Activated CD8-positive, alpha-beta memory T cell treated with anti-CD3 and anti-CD28 coated beads, Interleukin-2, amount 50 U/mL, for 1 hour (primary cell): ENCODE results near the gene CDCA3.
"Not testable (repeated sequence)": the region's sequence is repeated elsewhere in the genome, so short reads cannot be mapped to it uniquely, and the experiment has no call there.

ENCODE experiments used
- DNase-seq: peaks from one replicate; pipeline ENCODE4 v3.0.0-alpha.2; 2020; ENCODE audit errors: extremely low read depth

Gene CDCA3

DNA sequence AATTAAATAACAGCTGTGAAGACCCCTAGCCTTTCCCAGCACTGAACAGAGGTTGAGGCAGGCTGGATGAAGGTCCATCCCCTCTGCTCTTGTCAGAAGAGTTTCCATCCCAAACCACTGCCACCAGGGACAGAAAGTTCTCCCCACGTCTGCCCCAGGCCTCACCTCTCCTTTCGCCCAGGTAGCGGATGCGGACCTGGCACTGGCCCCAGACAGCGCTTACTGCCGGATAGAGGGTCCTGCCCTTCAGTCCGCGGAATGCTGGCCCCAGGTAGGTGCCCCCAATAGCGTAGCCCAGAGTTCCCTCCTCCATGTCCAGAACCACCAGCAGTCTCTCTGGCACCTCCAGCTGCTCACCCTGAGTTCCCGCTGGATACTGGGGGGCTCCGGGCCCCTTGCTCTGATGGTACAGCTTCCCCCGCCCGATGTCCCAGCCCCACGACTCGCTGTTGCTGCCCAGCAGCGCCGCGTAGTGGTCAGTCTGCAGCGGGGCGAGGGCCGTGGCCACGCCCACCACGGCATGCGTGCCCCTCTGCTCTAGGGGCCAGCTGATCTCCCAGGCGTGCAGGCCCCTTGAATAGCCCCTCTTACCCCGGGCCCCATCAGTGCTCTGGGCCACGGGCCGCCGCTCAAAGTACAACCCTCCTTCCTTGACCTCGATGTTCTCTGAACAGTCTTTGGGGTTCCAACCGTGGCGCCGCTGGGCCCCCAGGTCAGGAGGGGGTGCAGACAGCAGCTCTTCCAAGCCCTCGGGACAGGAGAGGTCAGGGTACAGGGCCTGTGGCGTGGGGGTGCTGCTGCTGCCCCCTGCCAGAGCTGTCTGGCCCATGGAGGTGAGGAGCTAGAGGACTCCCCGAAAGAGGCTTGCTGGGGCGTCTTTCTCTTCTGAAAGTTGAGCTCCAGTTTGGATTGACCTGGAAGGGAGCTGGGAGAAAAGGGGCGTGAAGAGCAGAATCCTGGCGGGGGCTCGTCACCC, 21.3 kb upstream of the CDCA3 start:
- peak; percentile 43 for DNase-seq

GRCh38 chr12:6871052-6871957, 20.2 kb upstream of the CDCA3 start:
- no peak for DNase-seq

DNA sequence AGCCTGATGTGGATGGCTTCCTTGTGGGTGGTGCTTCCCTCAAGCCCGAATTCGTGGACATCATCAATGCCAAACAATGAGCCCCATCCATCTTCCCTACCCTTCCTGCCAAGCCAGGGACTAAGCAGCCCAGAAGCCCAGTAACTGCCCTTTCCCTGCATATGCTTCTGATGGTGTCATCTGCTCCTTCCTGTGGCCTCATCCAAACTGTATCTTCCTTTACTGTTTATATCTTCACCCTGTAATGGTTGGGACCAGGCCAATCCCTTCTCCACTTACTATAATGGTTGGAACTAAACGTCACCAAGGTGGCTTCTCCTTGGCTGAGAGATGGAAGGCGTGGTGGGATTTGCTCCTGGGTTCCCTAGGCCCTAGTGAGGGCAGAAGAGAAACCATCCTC, 19.2 kb upstream of the CDCA3 start:
- not testable (repeated sequence) for DNase-seq

DNA sequence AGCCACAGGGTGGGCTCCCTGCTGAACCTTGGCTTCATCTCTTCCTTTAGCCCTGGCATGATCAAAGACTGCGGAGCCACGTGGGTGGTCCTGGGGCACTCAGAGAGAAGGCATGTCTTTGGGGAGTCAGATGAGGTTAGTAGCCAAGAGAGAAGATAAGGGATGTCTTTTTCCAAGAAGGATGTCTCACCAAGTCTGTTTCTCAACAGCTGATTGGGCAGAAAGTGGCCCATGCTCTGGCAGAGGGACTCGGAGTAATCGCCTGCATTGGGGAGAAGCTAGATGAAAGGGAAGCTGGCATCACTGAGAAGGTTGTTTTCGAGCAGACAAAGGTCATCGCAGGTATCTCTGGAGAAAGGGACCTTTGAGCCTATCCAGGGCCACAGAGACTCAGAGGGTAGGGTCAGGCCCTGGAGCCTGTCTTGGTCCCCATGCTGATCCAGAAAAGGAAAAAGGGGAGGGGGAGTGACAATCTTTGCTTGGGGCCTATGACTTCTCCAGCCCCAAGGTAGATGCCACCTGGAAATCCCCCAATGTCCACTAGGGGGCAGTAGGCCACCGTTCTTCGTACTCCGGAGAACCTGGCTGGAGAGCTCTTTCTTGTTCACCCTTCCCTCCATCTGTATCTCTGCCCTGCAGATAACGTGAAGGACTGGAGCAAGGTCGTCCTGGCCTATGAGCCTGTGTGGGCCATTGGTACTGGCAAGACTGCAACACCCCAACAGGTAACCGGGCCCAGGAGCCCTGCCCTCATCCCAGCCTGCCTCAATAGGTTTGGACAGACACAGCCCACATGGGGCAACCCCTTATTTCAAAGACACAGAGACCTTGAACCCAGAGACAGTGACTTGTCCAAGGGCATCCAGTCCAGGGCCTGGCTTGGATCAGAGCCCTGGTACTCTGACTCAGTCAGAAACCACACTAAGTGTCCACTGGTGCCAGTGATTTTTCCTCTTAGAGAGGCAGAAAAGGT, 18.2 kb upstream of the CDCA3 start:
- peak; percentile 56 for DNase-seq

DNA sequence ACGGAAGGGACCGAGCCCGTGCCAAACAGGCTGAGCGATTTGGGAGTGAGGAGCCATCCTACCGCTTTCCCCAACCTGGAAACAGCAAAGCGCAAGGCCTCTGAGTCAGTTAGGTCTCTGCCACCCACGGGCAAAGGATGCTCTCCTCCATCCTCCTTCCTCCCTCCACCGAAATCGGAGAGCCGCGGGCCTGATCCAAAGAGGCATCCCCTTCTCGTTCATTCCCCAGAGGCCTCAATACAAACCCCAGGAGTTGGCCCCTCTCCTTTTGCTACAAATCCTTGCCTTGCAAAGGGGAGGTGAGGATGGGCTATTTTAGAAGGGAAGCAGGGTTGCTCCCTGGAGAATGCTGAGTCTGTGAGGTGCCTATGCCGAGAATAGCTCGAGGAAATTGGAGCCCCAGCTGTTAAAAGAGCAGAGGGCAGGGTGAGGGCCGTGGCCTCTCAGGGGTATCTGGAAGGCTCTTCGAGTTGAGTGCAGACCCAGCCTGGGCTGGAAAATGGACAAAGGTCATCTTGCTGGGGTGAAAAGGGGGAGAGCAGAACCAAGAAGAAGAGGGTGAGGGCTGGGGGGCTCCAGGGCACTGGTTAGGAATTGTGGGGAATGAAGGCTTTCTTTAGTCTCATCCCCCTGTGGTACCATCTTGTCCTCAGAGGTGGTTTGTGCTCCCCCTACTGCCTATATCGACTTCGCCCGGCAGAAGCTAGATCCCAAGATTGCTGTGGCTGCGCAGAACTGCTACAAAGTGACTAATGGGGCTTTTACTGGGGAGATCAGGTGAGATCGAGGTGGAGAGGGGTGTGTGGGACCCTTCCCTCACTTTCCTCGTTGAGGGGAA, 17.3 kb upstream of the CDCA3 start:
- DNase-seq = no peak

DNA sequence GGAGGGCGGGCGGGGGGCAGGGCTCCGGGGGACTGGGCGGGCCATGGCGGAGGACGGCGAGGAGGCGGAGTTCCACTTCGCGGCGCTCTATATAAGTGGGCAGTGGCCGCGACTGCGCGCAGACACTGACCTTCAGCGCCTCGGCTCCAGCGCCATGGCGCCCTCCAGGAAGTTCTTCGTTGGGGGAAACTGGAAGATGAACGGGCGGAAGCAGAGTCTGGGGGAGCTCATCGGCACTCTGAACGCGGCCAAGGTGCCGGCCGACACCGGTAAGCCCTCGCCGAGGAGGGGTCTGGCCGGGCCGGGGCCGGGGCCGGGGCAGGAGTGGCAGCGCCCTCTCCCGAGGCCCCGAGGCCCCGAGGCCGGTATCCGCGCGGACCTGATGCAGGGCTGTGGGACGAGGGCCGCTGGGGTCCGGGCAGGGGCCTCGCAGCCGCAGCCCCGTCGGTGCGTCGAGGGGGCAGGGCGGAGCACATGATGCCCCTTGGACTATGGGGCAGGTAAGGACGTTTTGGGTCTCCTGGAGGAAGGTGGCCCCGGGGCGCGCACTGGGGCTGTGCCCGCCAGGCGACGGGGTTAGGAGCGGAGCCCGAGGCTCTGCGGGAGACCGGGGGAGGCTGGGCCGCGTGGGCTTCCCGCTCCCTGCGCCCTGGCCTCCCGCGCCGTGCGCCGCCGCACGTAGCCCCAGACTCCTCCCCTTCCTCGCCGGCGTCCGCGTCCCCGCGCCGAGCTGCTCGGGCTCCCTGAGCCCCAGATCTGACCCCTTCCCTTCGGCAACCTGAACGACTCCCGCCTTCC, 16.5 kb upstream of the CDCA3 start, which contains the start of gene TPI1:
Gene TPI1 (plus strand): TSS at position 119 of the 798 bp plus-strand sequence. CDS start 36 bp downstream, at position 155.
- peak; percentile 51 for DNase-seq

- no peak for DNase-seq
Observed at GRCh38 chr12:6866920-6867412, 15.9 kb upstream of the CDCA3 start.

DNA sequence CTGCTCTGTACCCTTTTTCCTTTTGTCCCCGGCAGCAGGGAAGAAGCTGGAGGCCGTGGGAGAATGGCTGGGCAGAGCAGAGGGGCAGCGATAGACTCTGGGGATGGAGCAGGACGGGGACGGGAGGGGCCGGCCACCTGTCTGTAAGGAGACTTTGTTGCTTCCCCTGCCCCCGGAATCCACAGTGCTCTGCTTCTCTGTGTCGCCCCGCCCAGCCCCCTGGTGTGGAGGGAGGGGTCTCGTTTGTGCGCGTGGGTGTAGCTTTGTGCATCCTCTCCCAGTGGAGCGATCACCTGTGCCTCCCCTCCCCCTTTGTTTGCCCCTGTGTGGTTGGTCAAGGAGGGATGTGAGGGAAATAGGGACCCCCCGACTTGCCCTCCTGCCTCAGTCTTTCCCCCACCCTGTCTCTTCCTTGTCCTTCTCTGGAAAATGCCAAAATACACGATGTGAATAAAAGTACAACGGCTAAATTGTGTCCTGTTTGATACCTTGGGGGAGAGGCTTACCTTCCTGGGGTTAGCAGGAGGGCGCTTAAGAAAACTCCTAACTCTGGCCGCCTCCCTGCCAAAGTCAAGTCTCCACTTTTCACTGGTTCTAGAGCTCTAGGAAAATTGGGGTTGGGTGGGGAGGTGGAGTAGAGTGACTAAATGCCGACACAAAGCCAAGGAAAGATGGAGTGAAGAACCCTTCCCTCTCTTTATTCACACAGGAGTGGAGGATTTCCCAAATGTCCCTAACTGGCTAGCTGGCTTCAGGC, 15.3 kb upstream of the CDCA3 start:
- no peak for DNase-seq

GRCh38 chr12:6865307-6865706, 14.2 kb upstream of the CDCA3 start:
- not testable (repeated sequence) for DNase-seq

- DNase-seq = no peak
Observed at GRCh38 chr12:6863586-6864321, 12.7 kb upstream of the CDCA3 start.

DNA sequence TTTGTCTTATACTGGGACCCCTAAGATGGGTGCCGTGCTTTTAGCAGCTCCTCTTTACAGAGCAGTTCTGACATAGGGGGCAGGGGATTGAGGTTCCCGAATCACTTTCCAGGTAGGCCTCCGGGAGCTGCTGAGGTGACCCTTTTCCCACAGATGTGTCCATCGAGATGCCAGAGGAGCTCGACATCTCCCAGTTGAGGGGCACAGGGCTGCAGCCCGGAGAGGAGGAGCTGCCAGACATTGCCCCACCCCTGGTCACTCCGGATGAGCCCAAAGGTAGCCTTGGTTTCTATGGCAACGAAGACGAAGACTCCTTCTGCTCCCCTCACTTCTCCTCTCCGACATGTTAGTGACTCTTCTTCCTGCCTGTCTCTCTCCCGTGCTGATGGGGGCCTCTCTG, 11.9 kb upstream of the CDCA3 start:
- DNase-seq = no peak

GRCh38 chr12:6861391-6861790, 10.3 kb upstream of the CDCA3 start:
- DNase-seq = no peak

- no peak for DNase-seq
Observed at GRCh38 chr12:6860942-6861341, 9.9 kb upstream of the CDCA3 start.

DNA sequence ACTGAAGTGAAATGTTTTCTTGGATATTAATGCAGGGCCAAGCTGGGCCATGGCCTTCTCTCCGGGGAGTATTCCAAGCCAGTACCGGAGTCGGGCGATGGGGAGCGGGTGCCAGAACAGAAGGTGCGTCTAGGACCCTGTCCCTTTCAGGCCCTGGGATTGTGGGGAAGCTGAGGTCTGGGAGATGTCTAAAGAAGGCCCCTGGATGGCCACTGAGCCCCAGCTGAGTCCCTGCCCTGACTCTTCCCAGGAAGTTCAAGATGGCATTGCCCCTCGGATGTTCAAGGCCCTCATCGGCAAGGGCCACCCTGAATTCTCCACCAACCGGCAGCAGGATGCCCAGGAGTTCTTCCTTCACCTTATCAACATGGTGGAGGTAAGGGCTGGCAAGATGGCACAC, 9.0 kb upstream of the CDCA3 start:
- no peak for DNase-seq

DNA sequence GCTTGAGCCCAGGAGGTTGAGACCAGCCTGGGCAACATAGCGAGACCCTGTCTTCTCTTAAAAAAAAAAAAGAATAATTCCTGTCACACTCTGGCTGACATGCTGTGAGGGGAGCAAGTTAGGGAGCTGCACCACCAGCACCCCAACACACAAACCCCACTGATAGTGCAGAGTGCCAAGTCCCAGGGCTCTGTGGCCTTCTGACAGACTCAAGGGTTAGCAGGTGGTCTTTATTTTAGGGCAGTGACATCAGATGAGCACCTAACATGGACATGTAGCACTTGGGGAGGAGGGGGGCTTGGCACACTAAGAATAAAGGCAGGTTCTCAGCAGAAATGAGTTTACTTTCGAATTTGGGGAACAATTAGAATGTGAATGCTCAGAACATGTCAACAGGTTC, 7.7 kb upstream of the CDCA3 start:
- DNase-seq = no peak

GRCh38 chr12:6855322-6855721, 4.2 kb upstream of the CDCA3 start:
- no peak for DNase-seq

GRCh38 chr12:6854036-6854435, 3.0 kb upstream of the CDCA3 start:
- no peak for DNase-seq

- DNase-seq = no peak
Observed at GRCh38 chr12:6853626-6854025, 2.5 kb upstream of the CDCA3 start.
